Stimulated activated CD4-positive, alpha-beta T cell treated with anti-CD3 and anti-CD28 coated beads, Interleukin-15, amount 100 ng/mL, for 24 hours (primary cell): ENCODE data around the gene MAN2C1.
"Not testable (repeated sequence)": the region's sequence is repeated elsewhere in the genome, so short reads cannot be mapped to it uniquely, and the experiment has no call there.

Source experiments
- DNase-seq: peaks from one replicate; pipeline ENCODE4 v3.0.0-alpha.2; 2020

The MAN2C1 gene

DNA sequence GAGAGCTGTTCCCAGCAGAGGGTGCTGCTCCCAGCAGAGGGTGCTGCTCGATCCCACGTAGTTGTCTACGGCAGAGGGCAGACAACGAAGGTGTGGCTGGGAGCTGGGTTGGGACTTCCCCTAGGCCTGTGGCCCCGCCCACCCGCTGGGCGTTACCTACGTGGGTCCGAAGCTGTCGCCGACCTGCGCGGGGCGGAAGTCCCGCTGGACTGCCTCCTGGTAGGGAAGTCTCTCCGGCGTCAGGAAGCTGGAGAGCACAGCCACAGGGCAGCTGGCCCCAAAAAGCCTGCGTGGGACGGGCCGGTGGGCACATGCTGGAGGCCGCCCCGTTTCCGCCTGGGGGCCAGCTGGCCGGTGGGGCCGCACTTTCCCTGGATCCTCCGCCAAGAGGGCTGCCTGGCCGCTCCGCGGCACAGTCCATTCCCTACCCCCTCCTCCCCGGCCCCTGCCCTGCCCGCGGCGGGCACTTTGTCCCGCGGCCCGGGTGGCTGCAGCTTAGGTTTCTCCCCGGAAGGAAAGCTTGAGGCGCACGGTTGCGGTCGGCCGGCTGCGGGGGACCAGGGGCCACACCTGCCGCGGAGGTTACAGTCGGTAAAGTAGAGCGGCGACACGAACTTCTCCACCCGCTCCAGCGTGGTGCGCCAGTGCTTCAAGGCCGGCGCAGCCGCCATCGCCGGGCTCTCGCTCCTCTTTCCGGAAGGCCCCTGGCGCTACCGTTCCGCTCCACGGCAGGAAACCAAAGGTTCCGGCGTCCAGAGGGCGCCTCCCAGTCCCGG is at the start of gene MAN2C1:
TSS of gene MAN2C1 (minus strand) at position 695 of the 776 bp plus-strand sequence. CDS start at position 671, 24 bp downstream.
- peak; percentile 97 for DNase-seq

GRCh38 chr15:75416584-75416983 is 48.2 kb upstream of the MAN2C1 start:
- DNase-seq = no peak

- DNase-seq = no peak
Measured at GRCh38 chr15:75410196-75410595, 41.8 kb upstream of the MAN2C1 start.

DNA sequence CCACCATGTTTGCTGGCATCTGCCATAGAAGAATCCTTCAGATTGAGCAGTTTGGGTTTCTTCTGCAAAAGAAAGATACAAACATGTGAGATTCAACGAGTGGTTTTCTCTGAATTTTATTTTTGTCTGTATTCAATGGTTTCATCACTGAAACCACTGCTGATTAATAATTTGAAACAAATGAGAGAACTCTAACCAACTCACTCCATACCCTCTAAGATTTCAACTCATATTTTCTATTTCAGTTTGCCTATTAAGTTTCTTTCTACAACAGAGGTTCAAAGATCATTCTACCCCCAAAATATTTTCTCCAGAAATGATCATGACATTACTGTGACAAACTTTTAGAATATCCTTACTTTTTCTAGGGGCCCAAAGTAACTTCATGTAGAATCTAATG is 38.7 kb upstream of the MAN2C1 start:
- DNase-seq = no peak

- DNase-seq = no peak
Measured at GRCh38 chr15:75403892-75404291, 35.5 kb upstream of the MAN2C1 start.

DNA sequence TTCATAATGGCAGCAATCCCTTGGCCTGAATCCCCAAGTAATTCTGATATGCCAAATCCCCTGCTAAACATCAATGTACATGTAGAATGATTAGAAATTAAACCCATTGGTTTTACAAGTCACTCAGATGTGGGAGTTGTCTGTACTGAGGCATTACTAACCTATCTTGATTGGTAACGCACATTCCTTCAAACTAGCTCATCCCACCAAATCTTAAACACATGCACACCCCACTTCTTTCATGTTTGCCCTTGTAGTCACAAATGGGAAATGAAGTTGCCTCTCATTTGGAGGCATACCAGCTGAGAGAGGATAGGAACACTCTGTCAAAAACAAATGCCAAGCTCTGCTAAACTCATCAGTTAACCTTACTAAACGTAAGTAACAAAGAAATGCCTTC is 29.1 kb upstream of the MAN2C1 start:
- DNase-seq = no peak

DNA sequence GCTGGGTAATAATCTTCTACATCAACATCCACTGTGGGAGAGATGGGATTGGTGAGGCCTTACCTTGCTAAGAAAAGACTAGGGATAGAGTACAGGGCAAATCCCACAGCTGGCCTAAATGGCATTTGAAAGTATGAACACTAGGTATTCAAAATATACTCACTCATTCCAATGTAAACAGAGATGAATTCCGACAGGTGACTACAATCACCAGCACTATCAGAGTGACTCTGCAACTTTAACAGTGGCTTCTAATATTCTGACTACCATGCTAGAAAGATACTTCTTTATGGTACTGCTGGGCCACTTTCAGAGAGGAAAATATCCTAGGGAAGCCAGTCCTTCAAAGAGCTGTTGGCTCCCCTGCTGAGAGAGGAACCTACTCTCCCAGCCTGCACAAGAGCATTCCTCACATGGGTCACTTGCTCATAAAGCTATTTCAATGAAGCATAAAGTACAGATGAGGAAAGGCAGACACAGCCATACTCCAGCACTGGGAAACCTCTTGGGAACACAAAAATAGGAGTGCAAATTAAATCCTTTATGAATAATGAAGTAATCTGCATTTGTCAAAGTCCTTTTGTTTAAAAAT is 21.5 kb upstream of the MAN2C1 start:
- no peak for DNase-seq

GRCh38 chr15:75383986-75384385 is 15.6 kb upstream of the MAN2C1 start:
- not testable (repeated sequence) for DNase-seq

- no peak for DNase-seq
Measured at GRCh38 chr15:75380773-75381172, 12.4 kb upstream of the MAN2C1 start.

DNA sequence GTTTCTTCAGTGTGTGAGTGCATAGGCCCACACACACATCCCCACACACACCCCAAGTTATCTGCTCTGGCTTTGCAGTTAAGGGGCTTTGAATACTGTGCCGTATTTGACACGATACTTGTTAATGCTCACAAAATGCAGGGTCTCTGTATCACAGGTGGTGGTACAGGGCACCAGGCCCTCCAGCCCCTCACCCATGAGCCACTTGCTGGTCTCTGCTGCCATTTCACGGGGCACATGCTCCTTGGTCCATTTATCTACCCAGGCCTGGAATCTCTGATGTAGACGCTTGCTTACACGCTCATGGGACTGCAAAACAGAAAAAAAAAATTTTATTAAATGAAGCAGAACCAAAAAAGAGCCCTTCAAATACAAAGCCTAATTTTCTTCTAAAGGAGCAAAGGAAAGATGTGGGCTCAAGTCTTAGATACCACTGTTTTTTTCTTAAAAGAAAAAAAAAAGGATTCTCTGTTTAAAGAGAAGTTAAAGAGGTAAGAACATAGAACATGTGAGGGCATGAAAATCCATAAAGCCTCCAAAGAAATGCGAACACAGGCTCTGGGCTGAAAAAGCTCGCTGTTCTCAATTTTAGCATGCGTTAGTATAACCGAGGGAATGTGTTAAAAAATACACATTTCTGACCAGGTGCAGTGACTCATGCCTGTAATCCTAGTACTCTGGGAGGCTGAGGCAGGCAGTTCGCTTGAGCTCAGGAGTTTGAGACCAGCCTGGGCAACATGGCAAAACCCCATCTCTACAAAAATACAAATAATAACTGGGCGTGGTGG is 3.7 kb upstream of the MAN2C1 start:
- no peak for DNase-seq

DNA sequence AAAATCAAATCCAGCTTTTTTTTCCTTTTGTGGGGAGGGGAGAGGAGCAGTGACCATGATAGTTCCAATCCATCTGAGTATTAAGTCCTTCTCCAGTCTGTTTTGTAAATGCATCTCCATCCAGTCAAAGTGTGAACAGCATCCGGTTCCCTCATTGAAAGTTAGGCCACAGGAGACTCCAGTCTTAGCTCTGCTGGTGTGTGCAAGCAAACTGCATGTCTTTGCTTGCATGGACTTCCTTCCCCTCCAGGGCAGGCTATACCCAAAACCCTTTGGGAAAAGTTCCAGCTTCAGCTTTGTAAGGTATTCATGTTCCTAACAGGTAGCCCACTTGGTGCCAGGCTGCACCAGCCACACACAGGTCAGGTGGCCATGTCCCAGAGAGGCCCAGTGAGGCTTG is 3.1 kb upstream of the MAN2C1 start:
- no peak for DNase-seq

- no peak for DNase-seq
Measured at GRCh38 chr15:75369897-75370581, 1.6 kb upstream of the MAN2C1 start.

- peak; percentile 27 for DNase-seq
Measured at GRCh38 chr15:75368689-75369239, 357 bp upstream of the MAN2C1 start.

DNA sequence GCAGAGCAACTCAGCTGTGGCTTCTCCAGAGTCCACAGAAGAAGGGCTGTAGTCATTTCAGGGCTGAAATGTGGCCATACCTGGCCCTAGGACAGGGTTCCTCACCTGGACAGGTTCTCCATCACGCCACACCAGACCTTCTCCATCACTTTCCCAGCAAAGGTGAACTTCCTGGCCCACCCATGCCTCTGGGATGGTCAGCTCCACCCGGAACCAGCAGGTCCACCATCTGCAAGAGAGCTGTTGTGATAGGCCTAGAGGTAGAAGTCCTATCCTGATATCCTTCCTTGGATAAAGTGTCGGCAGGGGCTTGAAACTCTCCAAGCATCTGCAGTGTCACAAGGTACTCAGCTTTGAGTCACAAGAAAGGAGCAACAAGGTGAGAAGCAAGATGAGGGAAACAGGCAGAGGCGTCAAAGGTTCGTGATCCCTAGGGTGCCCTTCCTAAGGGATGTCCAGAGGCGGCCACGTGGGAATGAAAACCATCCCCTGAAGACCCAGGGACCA is 948 bp downstream of the MAN2C1 start:
- no peak for DNase-seq

- DNase-seq = no peak
Measured at GRCh38 chr15:75367006-75367405, 1.4 kb downstream of the MAN2C1 start.

DNA sequence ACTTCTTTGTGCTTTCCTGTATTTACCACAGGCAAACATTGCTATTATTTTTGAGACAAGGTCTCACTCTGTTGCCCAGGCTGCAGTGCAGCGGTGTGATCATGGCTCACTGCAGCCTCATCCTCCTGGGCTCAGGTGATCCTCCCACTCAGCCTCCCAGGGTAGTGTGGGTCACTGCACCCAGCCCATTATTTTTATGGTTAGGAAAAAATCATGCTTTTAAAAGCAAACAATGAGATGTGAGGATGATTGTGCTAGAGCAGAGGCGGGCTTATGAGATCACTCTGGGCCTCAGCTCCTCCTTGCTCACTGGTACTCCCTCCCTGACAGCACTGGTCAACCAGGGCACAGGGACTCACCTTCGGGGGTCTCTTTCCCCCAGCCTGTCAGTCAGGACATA is 2.2 kb downstream of the MAN2C1 start:
- DNase-seq = no peak

DNA sequence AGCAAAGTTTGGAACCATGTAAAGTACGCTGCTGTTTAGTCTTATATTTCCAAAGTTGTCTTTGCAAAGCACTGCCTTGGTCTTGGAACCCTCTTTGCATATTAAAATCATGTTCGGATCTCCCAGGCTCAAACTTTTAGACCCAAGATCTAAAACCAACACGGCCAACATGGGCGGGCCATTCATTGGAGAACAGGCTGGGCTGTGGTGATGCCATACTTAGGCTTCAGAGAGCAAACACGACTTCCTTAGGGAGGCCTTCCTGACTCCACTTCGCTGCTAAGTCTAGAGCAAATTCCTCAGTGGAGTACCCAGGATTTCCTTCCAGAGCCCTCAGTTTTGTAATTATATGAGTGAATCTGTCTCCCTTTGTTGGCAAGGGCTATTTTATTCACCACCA is 3.5 kb downstream of the MAN2C1 start:
- DNase-seq = no peak

DNA sequence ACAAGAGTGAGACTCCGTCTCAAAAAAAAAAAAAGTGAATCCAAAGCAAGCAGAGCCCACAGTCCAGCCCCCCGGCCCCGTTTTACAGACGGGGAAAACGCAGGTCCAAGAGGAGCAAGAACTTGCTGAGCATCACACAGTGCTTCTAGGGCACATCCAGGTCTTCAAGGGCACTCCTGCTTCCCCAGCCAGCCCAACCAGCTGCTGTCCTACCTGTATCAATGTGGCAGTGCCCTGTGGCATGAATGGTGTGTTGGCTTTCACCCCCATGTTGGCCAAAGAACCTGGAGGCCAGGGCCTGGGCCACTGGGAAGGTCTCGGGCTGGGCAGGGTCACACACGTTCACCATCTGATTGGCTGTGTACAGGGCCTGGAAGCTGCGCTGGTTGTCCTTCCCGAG is 4.6 kb downstream of the MAN2C1 start:
- no peak for DNase-seq

DNA sequence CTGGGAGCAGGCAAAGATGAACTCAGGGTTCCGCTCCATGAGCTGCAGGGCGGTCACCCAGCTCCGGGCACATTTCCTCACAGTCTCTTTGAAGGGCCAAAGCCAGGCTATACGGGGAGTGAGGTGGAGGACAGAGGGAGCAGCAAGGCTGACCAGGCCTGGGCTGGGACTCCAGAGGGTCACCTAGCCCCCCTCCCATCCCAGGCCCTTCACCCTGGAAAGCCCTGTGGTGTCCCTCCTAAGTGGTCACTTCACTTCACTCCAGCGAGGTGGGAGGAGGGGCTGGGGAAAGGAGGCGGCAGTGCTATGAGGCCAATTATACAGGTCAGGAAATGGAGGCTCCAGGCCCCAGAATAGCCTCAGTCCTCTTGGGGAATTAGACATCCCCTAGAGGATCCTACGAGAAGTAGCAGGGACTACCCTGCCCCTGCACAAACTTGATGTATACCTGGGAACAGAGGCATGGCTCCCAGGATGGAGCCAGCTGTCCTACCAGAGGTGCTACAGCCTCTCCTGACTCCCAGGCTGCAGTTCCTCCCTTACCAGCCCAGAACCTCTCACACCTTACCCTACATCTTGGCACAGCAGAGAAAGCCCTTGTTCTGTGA is 5.7 kb downstream of the MAN2C1 start:
- DNase-seq = no peak

- DNase-seq = no peak
Measured at GRCh38 chr15:75361989-75362641, 6.3 kb downstream of the MAN2C1 start.

DNA sequence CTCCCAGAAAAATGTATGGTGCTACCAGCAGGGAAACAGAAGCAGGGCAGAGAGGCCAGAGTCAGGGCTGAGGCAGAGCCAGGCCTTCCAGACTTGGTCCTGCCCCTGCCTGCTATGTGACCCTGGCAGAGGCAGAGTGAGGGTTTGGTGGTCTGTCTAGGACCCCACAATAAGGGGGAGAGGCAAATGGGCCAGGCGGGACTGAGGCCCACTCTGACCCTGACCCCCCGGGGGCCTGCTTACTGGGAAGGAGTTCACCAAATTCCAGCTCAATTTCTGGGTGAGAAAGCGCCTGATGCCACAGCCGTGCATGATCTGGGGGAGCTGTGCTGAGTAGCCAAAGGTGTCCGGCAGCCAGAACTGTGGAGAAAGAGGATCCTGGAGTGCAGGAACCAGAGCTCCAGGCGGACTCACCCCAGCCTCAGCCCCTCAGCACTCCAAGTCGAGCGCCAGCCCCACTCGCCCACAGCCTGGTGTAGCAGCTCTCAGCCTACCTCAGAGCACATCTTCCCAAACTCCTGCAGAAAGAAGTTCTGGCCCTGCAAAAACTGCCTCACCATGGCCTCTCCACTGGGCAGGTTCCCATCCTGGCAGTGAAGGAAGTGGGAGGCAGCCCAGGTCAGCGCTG is 6.9 kb downstream of the MAN2C1 start:
- no peak for DNase-seq
